ENCODE results near the gene SNX15. TPM values are rescaled to one million over a fixed set of nuclear protein-coding genes. Genes with fewer than 3 reads are reported as not detected.
"Not testable (repeated sequence)": the region's sequence is repeated elsewhere in the genome, so short reads cannot be mapped to it uniquely, and the experiment has no call there.

Gene SNX15
- total RNA-seq, 1 donor from 2014 or later = 12.2 TPM

- ATAC-seq = peak; percentile 54
These were observed 10.5 kb upstream of the SNX15 start for GRCh38 chr11:65016705-65017104.

- ATAC-seq = no peak
These were observed 9.3 kb upstream of the SNX15 start for GRCh38 chr11:65017937-65018336.

GRCh38 chr11:65019824-65020223 lies 7.4 kb upstream of the SNX15 start:
- ATAC-seq = no peak

- no peak for ATAC-seq
These were observed 6.2 kb upstream of the SNX15 start for GRCh38 chr11:65021003-65021402.

GRCh38 chr11:65021509-65021908 lies 5.7 kb upstream of the SNX15 start:
- no peak for ATAC-seq

- ATAC-seq = not testable (repeated sequence)
These were observed 3.7 kb upstream of the SNX15 start for GRCh38 chr11:65023502-65023901.

- ATAC-seq = peak; percentile 2
These were observed 429 bp upstream of the SNX15 start for GRCh38 chr11:65026810-65027209.

- no peak for ATAC-seq
These were observed 5.0 kb downstream of the SNX15 start for GRCh38 chr11:65032216-65032615.

GRCh38 chr11:65034423-65034822 lies 7.2 kb downstream of the SNX15 start:
- no peak for ATAC-seq

- ATAC-seq = no peak
These were observed 8.3 kb downstream of the SNX15 start for GRCh38 chr11:65035579-65035978.

GRCh38 chr11:65036931-65037330 lies 9.7 kb downstream of the SNX15 start:
- no peak for ATAC-seq

- ATAC-seq = no peak
These were observed 13.2 kb downstream of the SNX15 start for GRCh38 chr11:65040520-65040846.

GRCh38 chr11:65040847-65041622 lies 13.8 kb downstream of the SNX15 start, which contains the start of gene SAC3D1:
Gene SAC3D1, plus strand, starts transcription at chr11:65041210. Its CDS starts 83 bp downstream, at chr11:65041293.
- peak; percentile 90 for ATAC-seq

GRCh38 chr11:65042891-65043290 lies 15.7 kb downstream of the SNX15 start:
- no peak for ATAC-seq

- ATAC-seq = no peak
These were observed 16.8 kb downstream of the SNX15 start for GRCh38 chr11:65043881-65044501.

- ATAC-seq = no peak
These were observed 17.8 kb downstream of the SNX15 start for GRCh38 chr11:65045061-65045460.

GRCh38 chr11:65045728-65046127 lies 18.5 kb downstream of the SNX15 start:
- no peak for ATAC-seq

- peak; percentile 4 for ATAC-seq
These were observed 20.6 kb downstream of the SNX15 start for GRCh38 chr11:65047581-65048422.

GRCh38 chr11:65051398-65051858 lies 24.2 kb downstream of the SNX15 start:
- no peak for ATAC-seq

GRCh38 chr11:65053827-65054508 lies 26.7 kb downstream of the SNX15 start:
- ATAC-seq = no peak

- no peak for ATAC-seq
These were observed 28.3 kb downstream of the SNX15 start for GRCh38 chr11:65055538-65055937.

GRCh38 chr11:65056999-65057398 lies 29.8 kb downstream of the SNX15 start:
- ATAC-seq = no peak

- no peak for ATAC-seq
These were observed 30.3 kb downstream of the SNX15 start for GRCh38 chr11:65057526-65057925.

Data from esophagus mucosa (tissue), 1 donor.